Measurements from ENCODE around the gene SRD5A1.

SRD5A1 gene

GRCh38 chr5:6604341-6604740 lies 28.9 kb upstream of the SRD5A1 start:
- no peak for DNase-seq (ENCODE audit: low read depth in 1 of 2, low spot score in 1 of 2)

- no peak for DNase-seq (ENCODE audit: low read depth in 1 of 2, low spot score in 1 of 2)
Observed at GRCh38 chr5:6604946-6605345, 28.3 kb upstream of the SRD5A1 start.

- no peak for DNase-seq (ENCODE audit: low read depth in 1 of 2, low spot score in 1 of 2)
Observed at GRCh38 chr5:6606884-6607558, 26.2 kb upstream of the SRD5A1 start.

GRCh38 chr5:6607559-6607936 lies 25.7 kb upstream of the SRD5A1 start:
- no peak for DNase-seq (ENCODE audit: low read depth in 1 of 2, low spot score in 1 of 2)

- no peak for DNase-seq (ENCODE audit: low read depth in 1 of 2, low spot score in 1 of 2)
Observed at GRCh38 chr5:6608016-6608415, 25.2 kb upstream of the SRD5A1 start.

GRCh38 chr5:6611334-6612256 lies 21.6 kb upstream of the SRD5A1 start:
- no peak for DNase-seq (ENCODE audit: low read depth in 1 of 2, low spot score in 1 of 2)

- DNase-seq (ENCODE audit: low read depth in 1 of 2, low spot score in 1 of 2): no peak
Observed at GRCh38 chr5:6615034-6615815, 18.0 kb upstream of the SRD5A1 start.

- no peak for DNase-seq (ENCODE audit: low read depth in 1 of 2, low spot score in 1 of 2)
Observed at GRCh38 chr5:6616632-6617031, 16.6 kb upstream of the SRD5A1 start.

GRCh38 chr5:6623228-6623627 lies 10.0 kb upstream of the SRD5A1 start:
- DNase-seq (ENCODE audit: low read depth in 1 of 2, low spot score in 1 of 2): no peak

GRCh38 chr5:6623941-6624340 lies 9.3 kb upstream of the SRD5A1 start:
- no peak for DNase-seq (ENCODE audit: low read depth in 1 of 2, low spot score in 1 of 2)

- DNase-seq (ENCODE audit: low read depth in 1 of 2, low spot score in 1 of 2): no peak
Observed at GRCh38 chr5:6626508-6626907, 6.7 kb upstream of the SRD5A1 start.

GRCh38 chr5:6631441-6631840 lies 1.8 kb upstream of the SRD5A1 start:
- no peak for DNase-seq (ENCODE audit: low read depth in 1 of 2, low spot score in 1 of 2)

- no peak for DNase-seq (ENCODE audit: low read depth in 1 of 2, low spot score in 1 of 2)
Observed at GRCh38 chr5:6632324-6632887, 834 bp upstream of the SRD5A1 start.

- DNase-seq (ENCODE audit: low read depth in 1 of 2, low spot score in 1 of 2): peak in 1 of 2 donors; percentile 6
Observed at GRCh38 chr5:6633469-6634245, 417 bp downstream of the SRD5A1 start.

GRCh38 chr5:6634306-6634705 lies 1.1 kb downstream of the SRD5A1 start:
- no peak for DNase-seq (ENCODE audit: low read depth in 1 of 2, low spot score in 1 of 2)

GRCh38 chr5:6634788-6635430 lies 1.7 kb downstream of the SRD5A1 start:
- DNase-seq (ENCODE audit: low read depth in 1 of 2, low spot score in 1 of 2): no peak

- DNase-seq (ENCODE audit: low read depth in 1 of 2, low spot score in 1 of 2): no peak
Observed at GRCh38 chr5:6636293-6636692, 3.1 kb downstream of the SRD5A1 start.

GRCh38 chr5:6637022-6637421 lies 3.8 kb downstream of the SRD5A1 start:
- DNase-seq (ENCODE audit: low read depth in 1 of 2, low spot score in 1 of 2): no peak

GRCh38 chr5:6637590-6637989 lies 4.3 kb downstream of the SRD5A1 start:
- no peak for DNase-seq (ENCODE audit: low read depth in 1 of 2, low spot score in 1 of 2)

GRCh38 chr5:6638236-6638635 lies 5.0 kb downstream of the SRD5A1 start:
- DNase-seq (ENCODE audit: low read depth in 1 of 2, low spot score in 1 of 2): no peak

Measured in activated T-helper 1 cell treated with anti-CD3 and anti-CD28 coated beads, Interleukin-2, amount 50 U/mL, for 16 hours (primary cell).